GM12874 (cell line): Measurements from ENCODE around the gene SLC7A7.

Source experiments
- CTCF ChIP-seq: IDR thresholded peaks from 2 replicates; pipeline ENCODE4 v1.5.1; 2011; ENCODE audit warnings: low read depth, mild to moderate bottlenecking, control low read depth, low read length, moderate library complexity; ENCODE audit not compliant: insufficient read depth

The SLC7A7 gene

GRCh38 chr14:22752422-22752821, 62.8 kb downstream of the SLC7A7 start:
- TF ChIP-seq CTCF = no peak

- TF ChIP-seq CTCF = no peak
Measured at GRCh38 chr14:22748631-22749068, 66.6 kb downstream of the SLC7A7 start.

GRCh38 chr14:22748206-22748605, 67.0 kb downstream of the SLC7A7 start:
- no peak for TF ChIP-seq CTCF

DNA sequence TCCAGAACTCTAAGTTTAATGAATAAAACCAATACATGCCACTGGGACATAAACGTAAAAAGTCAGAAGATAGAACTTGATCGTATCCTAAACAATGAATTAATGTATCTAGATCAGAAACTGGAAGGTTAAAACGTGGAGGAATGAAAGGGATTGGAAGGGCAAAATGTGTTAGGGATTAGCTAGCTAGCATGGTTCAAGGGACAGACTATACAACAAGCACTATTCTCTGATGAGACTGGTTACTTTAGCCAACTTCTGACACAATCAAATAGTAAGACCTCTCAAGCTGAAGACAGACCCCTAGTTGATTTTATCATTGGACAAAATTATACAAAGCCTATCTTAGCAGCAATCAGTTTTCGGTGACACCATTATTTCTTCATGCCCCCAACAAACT, 67.5 kb downstream of the SLC7A7 start:
- TF ChIP-seq CTCF = no peak

GRCh38 chr14:22740020-22740419, 75.2 kb downstream of the SLC7A7 start:
- no peak for TF ChIP-seq CTCF

- no peak for TF ChIP-seq CTCF
Measured at GRCh38 chr14:22739423-22739822, 75.8 kb downstream of the SLC7A7 start.

GRCh38 chr14:22737052-22737451, 78.2 kb downstream of the SLC7A7 start:
- no peak for TF ChIP-seq CTCF

DNA sequence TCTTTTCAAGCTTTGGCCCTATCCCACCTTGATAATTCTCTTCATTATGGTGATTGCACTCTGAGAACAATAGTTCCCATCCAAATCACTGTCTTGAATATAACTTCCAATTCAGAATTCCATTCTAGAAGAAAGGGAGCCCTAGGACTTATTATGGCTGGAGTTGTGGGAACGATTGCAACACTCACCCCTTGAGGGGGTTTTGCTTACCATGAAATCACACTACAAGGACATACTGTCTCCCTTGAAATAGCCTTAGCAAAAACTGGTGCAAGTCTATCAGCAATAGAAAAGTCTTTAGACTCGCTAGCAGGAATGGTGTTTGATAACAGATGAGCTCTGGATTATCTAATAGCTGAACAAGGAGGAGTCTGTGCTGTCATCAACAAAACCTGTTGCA, 80.1 kb downstream of the SLC7A7 start:
- no peak for TF ChIP-seq CTCF
